Urinary bladder (tissue), 4 donors: ENCODE results near the gene INPP4B. TPM values are rescaled to one million over a fixed set of nuclear protein-coding genes. Genes with fewer than 3 reads are reported as not detected.
"Not testable (repeated sequence)": the region's sequence is repeated elsewhere in the genome, so short reads cannot be mapped to it uniquely, and the experiment has no call there.

ENCODE experiments used
- DNase-seq: peaks from one replicate; pipeline ENCODE4 v3.0.0-alpha.2; 2015; ENCODE audit errors: extremely low spot score
- H3K27ac ChIP-seq: one replicate; pipeline ENCODE4 v1.5.1; 2013; ENCODE audit warnings: low read depth, mild to moderate bottlenecking, moderate library complexity
- H3K36me3 ChIP-seq: one replicate; pipeline ENCODE4 v1.6.1; 2013; ENCODE audit warnings: mild to moderate bottlenecking, moderate library complexity; ENCODE audit not compliant: insufficient read depth
- H3K4me1 ChIP-seq: one replicate; pipeline ENCODE4 v1.6.1; 2013; ENCODE audit warnings: mild to moderate bottlenecking, moderate library complexity; ENCODE audit not compliant: insufficient read depth
- H3K4me3 ChIP-seq: one replicate; pipeline ENCODE4 v1.5.1; 2013; ENCODE audit warnings: low read depth, low read length
- WGBS: extraction: QIAGEN DNeasy Blood & Tissue Kit; methylation state at CpG from one replicate; pipeline ENCODE4 v1.1.7; 2013; 5-methylcytosine and 5-hydroxymethylcytosine counted together
- polyA plus RNA-seq: library from polyadenylated mRNA; stranded (reverse); fragments of 200-250 nt; gene quantifications from one replicate; pipeline ENCODE4 v1.2.3, GENCODE V29; 2013
- total RNA-seq: library from RNA; depleted of rRNA; stranded (reverse); fragments of >200 nt; gene quantifications from one replicate; pipeline ENCODE4 v1.2.3, GENCODE V29; 2014
- donor health status: healthy with polysubstance abuse.
- donor health status: healthy.

The INPP4B gene
- total and polyA plus RNA-seq, 2 donors = 4.7 to 53.9 TPM

GRCh38 chr4:142813388-142813787, 32.7 kb downstream of the INPP4B start:
- H3K36me3 ChIP-seq = no peaks in the 10 kb centered on the region
- H3K4me1 ChIP-seq = no peaks in the 10 kb centered on the region
- no peak overlapping the region for H3K27ac ChIP-seq
- WGBS = 84% methylated on average over 2 of the region's 2 CpGs
- no peak for DNase-seq
- no peak overlapping the region for H3K4me3 ChIP-seq

GRCh38 chr4:142812091-142812490, 34.0 kb downstream of the INPP4B start:
- H3K4me3 ChIP-seq = no peak overlapping the region
- H3K36me3 ChIP-seq = no peaks in the 10 kb centered on the region
- no peak overlapping the region for H3K27ac ChIP-seq
- no peaks in the 10 kb centered on the region for H3K4me1 ChIP-seq
- DNase-seq = no peak

- no peak overlapping the region for H3K27ac ChIP-seq
- H3K4me1 ChIP-seq = no peaks in the 10 kb centered on the region
- WGBS = 88% methylated on average over 1 of the region's 1 CpG
- H3K36me3 ChIP-seq = no peaks in the 10 kb centered on the region
- no peak overlapping the region for H3K4me3 ChIP-seq
- DNase-seq = no peak
Observed at GRCh38 chr4:142811034-142811433, 35.1 kb downstream of the INPP4B start.

- no peak overlapping the region for H3K27ac ChIP-seq
- WGBS = 70% methylated on average over 2 of the region's 2 CpGs
- no peak overlapping the region for H3K4me3 ChIP-seq
- DNase-seq = no peak
- H3K36me3 ChIP-seq = no peaks in the 10 kb centered on the region
- H3K4me1 ChIP-seq = no peaks in the 10 kb centered on the region
Observed at GRCh38 chr4:142809559-142809958, 36.5 kb downstream of the INPP4B start.

GRCh38 chr4:142803879-142804278, 42.2 kb downstream of the INPP4B start:
- not testable (repeated sequence) for DNase-seq, H3K4me3 ChIP-seq
- 96% methylated on average over 5 of the region's 5 CpGs for WGBS

GRCh38 chr4:142801966-142802365, 44.1 kb downstream of the INPP4B start:
- H3K4me3 ChIP-seq = no peak overlapping the region

More at GRCh38 chr4:142803879-142804278, 42.2 kb downstream of the INPP4B start:
- H3K4me1 ChIP-seq, H3K27ac ChIP-seq, H3K36me3 ChIP-seq: not testable (repeated sequence)

GRCh38 chr4:142781114-142781513, 65.0 kb downstream of the INPP4B start:
- Histone ChIP-seq H3K4me3 (no peak overlapping the region), H3K4me1 (no peaks in the 10 kb centered on the region), H3K36me3 (no peaks in the 10 kb centered on the region), H3K27ac (no peak overlapping the region)
- no peak for DNase-seq
- 52% methylated on average over 1 of the region's 1 CpG for WGBS

More at GRCh38 chr4:142801966-142802365, 44.1 kb downstream of the INPP4B start:
- WGBS = 86% methylated on average over 2 of the region's 2 CpGs
- no peak overlapping the region for H3K27ac ChIP-seq
- no peaks in the 10 kb centered on the region for H3K36me3 ChIP-seq
- DNase-seq = no peak
- no peaks in the 10 kb centered on the region for H3K4me1 ChIP-seq

- no peak overlapping the region for H3K27ac ChIP-seq
- DNase-seq = no peak
- no peaks in the 10 kb centered on the region for H3K36me3 ChIP-seq
- H3K4me1 ChIP-seq = no peaks in the 10 kb centered on the region
- no peak overlapping the region for H3K4me3 ChIP-seq
- 47% methylated on average over 1 of the region's 1 CpG for WGBS
Observed at GRCh38 chr4:142778900-142779299, 67.2 kb downstream of the INPP4B start.

- WGBS = 78% methylated on average over 1 of the region's 1 CpG
- no peak for DNase-seq
- Histone ChIP-seq H3K27ac (no peak overlapping the region), H3K36me3 (no peaks in the 10 kb centered on the region), H3K4me3 (no peak overlapping the region), H3K4me1 (no peaks in the 10 kb centered on the region)
Observed at GRCh38 chr4:142778430-142778829, 67.7 kb downstream of the INPP4B start.

GRCh38 chr4:142777045-142777743, 68.9 kb downstream of the INPP4B start:
- Histone ChIP-seq H3K36me3 (no peaks in the 10 kb centered on the region), H3K4me3 (no peak overlapping the region), H3K27ac (no peak overlapping the region), H3K4me1 (no peaks in the 10 kb centered on the region)
- WGBS = 91% methylated on average over 4 of the region's 4 CpGs
- DNase-seq = no peak

GRCh38 chr4:142776026-142776425, 70.1 kb downstream of the INPP4B start:
- H3K36me3 ChIP-seq = no peaks in the 10 kb centered on the region
- 77% methylated on average over 2 of the region's 2 CpGs for WGBS
- no peak for DNase-seq
- no peak overlapping the region for H3K27ac ChIP-seq
- H3K4me3 ChIP-seq = no peak overlapping the region
- H3K4me1 ChIP-seq = no peaks in the 10 kb centered on the region

GRCh38 chr4:142773505-142773904, 72.6 kb downstream of the INPP4B start:
- no peak overlapping the region for H3K27ac ChIP-seq
- H3K36me3 ChIP-seq = no peaks in the 10 kb centered on the region
- WGBS = 91% methylated on average over 2 of the region's 2 CpGs
- DNase-seq = no peak
- H3K4me1 ChIP-seq = no peaks in the 10 kb centered on the region
- H3K4me3 ChIP-seq = no peak overlapping the region

- Histone ChIP-seq H3K27ac (no peak overlapping the region), H3K36me3 (no peaks in the 10 kb centered on the region), H3K4me1 (no peaks in the 10 kb centered on the region), H3K4me3 (no peak overlapping the region)
- no peak for DNase-seq
- 92% methylated on average over 2 of the region's 2 CpGs for WGBS
Observed at GRCh38 chr4:142762280-142762679, 83.8 kb downstream of the INPP4B start.

- DNase-seq = no peak
- 35% methylated on average over 6 of the region's 6 CpGs for WGBS
- Histone ChIP-seq H3K4me1 (no peaks in the 10 kb centered on the region), H3K27ac (no peak overlapping the region), H3K4me3 (no peak overlapping the region), H3K36me3 (no peaks in the 10 kb centered on the region)
Observed at GRCh38 chr4:142752202-142752786, 93.8 kb downstream of the INPP4B start.
